Nephron progenitor cell (in vitro differentiated cells): ENCODE measurements around the gene RAB31.

ENCODE experiments used
- DNase-seq: peaks from one replicate; pipeline ENCODE4 v3.0.0; 2021
- H3K27ac Mint-ChIP-seq: 2 replicates; pipeline ENCODE4 v1.8.0; 2021; ENCODE audit warnings: mild to moderate bottlenecking, moderate library complexity, mixed read lengths
- H3K27me3 Mint-ChIP-seq: 2 replicates; pipeline ENCODE4 v1.8.0; 2021; ENCODE audit warnings: mild to moderate bottlenecking, low read depth, mixed read lengths; ENCODE audit not compliant: poor library complexity
- H3K36me3 Mint-ChIP-seq: 2 replicates; pipeline ENCODE4 v1.8.0; 2021; ENCODE audit warnings: low read depth, mixed read lengths
- H3K4me1 Mint-ChIP-seq: 2 replicates; pipeline ENCODE4 v1.8.0; 2021; ENCODE audit warnings: mixed read lengths
- H3K4me3 Mint-ChIP-seq: 2 replicates; pipeline ENCODE4 v1.8.0; 2021; ENCODE audit warnings: mild to moderate bottlenecking, moderate library complexity, mixed read lengths
- H3K9me3 Mint-ChIP-seq: 2 replicates; pipeline ENCODE4 v1.8.0; 2021; ENCODE audit warnings: mild to moderate bottlenecking, moderate library complexity, mixed read lengths
- CTCF ChIP-seq: fragments of 200-600 bp; sonication (generic); IDR thresholded peaks from 2 replicates; pipeline ENCODE4 v1.5.0; 2021; ENCODE audit warnings: antibody characterized with exemption

The RAB31 gene

GRCh38 chr18:9743200-9744016 is 35.3 kb downstream of the RAB31 start:
- DNase-seq: peak; percentile 17
- Mint-ChIP-seq H3K36me3 (peaks cover 9% of the 10 kb centered on the region), H3K4me3 (peak overlapping the region; percentile 78), H3K27me3 (no peaks in the 10 kb centered on the region), H3K9me3 (peaks cover 14% of the 10 kb centered on the region), H3K27ac (peak overlapping the region; percentile 92), H3K4me1 (peaks cover 46% of the 10 kb centered on the region)
- no peak for TF ChIP-seq CTCF

GRCh38 chr18:9746958-9747357 is 38.9 kb downstream of the RAB31 start:
- Mint-ChIP-seq H3K27me3 (no peaks in the 10 kb centered on the region), H3K9me3 (peaks cover 14% of the 10 kb centered on the region), H3K4me3 (no peak overlapping the region), H3K4me1 (peaks cover 40% of the 10 kb centered on the region), H3K27ac (no peak overlapping the region), H3K36me3 (peaks cover 9% of the 10 kb centered on the region)
- no peak for TF ChIP-seq CTCF
- no peak for DNase-seq

GRCh38 chr18:9749611-9750010 is 41.5 kb downstream of the RAB31 start:
- H3K27me3 Mint-ChIP-seq: peaks cover 2% of the 10 kb centered on the region
- peak overlapping the region; percentile 47 for H3K27ac Mint-ChIP-seq
- no peak for TF ChIP-seq CTCF

GRCh38 chr18:9750112-9750511 is 42.0 kb downstream of the RAB31 start:
- peak overlapping the region; percentile 47 for H3K27ac Mint-ChIP-seq
- no peak overlapping the region for H3K4me3 Mint-ChIP-seq
- H3K36me3 Mint-ChIP-seq: peaks cover 2% of the 10 kb centered on the region
- no peak for TF ChIP-seq CTCF
- no peak for DNase-seq
- H3K27me3 Mint-ChIP-seq: peaks cover 4% of the 10 kb centered on the region
- peaks cover 17% of the 10 kb centered on the region for H3K4me1 Mint-ChIP-seq
- H3K9me3 Mint-ChIP-seq: peaks cover 7% of the 10 kb centered on the region

More at GRCh38 chr18:9749611-9750010, 41.5 kb downstream of the RAB31 start:
- peaks cover 7% of the 10 kb centered on the region for H3K36me3 Mint-ChIP-seq
- peaks cover 17% of the 10 kb centered on the region for H3K4me1 Mint-ChIP-seq
- DNase-seq: no peak
- H3K9me3 Mint-ChIP-seq: peaks cover 12% of the 10 kb centered on the region
- no peak overlapping the region for H3K4me3 Mint-ChIP-seq

- Mint-ChIP-seq H3K9me3 (peaks cover 3% of the 10 kb centered on the region), H3K27ac (no peak overlapping the region), H3K4me1 (peaks cover 17% of the 10 kb centered on the region)
Observed at GRCh38 chr18:9750606-9751304, 42.7 kb downstream of the RAB31 start.

More at GRCh38 chr18:9750606-9751304, 42.7 kb downstream of the RAB31 start:
- DNase-seq: no peak
- Mint-ChIP-seq H3K4me3 (no peak overlapping the region), H3K27me3 (peaks cover 4% of the 10 kb centered on the region), H3K36me3 (no peaks in the 10 kb centered on the region)
- no peak for TF ChIP-seq CTCF
